SKM-1 (cell line): ENCODE data around the gene ITPR2.
"Not testable (repeated sequence)": the region's sequence is repeated elsewhere in the genome, so short reads cannot be mapped to it uniquely, and the experiment has no call there.

Experiments used
- DNase-seq: peaks from one replicate; lab custom pipeline; 2025; ENCODE audit not compliant: unreplicated experiment; lab: John Stamatoyannopoulos, UW

Gene ITPR2

GRCh38 chr12:26767116-26767515 is 65.9 kb downstream of the ITPR2 start:
- DNase-seq: no peak

- DNase-seq: no peak
Observed at GRCh38 chr12:26762186-26762585, 70.8 kb downstream of the ITPR2 start.

GRCh38 chr12:26761775-26762174 is 71.2 kb downstream of the ITPR2 start:
- no peak for DNase-seq

- no peak for DNase-seq
Observed at GRCh38 chr12:26760657-26761293, 72.2 kb downstream of the ITPR2 start.

- not testable (repeated sequence) for DNase-seq
Observed at GRCh38 chr12:26755362-26755761, 77.6 kb downstream of the ITPR2 start.

GRCh38 chr12:26754148-26754547 is 78.8 kb downstream of the ITPR2 start:
- no peak for DNase-seq

GRCh38 chr12:26751179-26751578 is 81.8 kb downstream of the ITPR2 start:
- no peak for DNase-seq

- no peak for DNase-seq
Observed at GRCh38 chr12:26750531-26751175, 82.3 kb downstream of the ITPR2 start.

GRCh38 chr12:26749781-26750180 is 83.2 kb downstream of the ITPR2 start:
- no peak for DNase-seq

GRCh38 chr12:26748741-26749431 is 84.1 kb downstream of the ITPR2 start:
- no peak for DNase-seq

GRCh38 chr12:26748412-26748740 is 84.6 kb downstream of the ITPR2 start:
- no peak for DNase-seq

- no peak for DNase-seq
Observed at GRCh38 chr12:26746121-26746714, 86.8 kb downstream of the ITPR2 start.

GRCh38 chr12:26744697-26745440 is 88.1 kb downstream of the ITPR2 start:
- no peak for DNase-seq

GRCh38 chr12:26744042-26744626 is 88.9 kb downstream of the ITPR2 start:
- DNase-seq: no peak

- DNase-seq: no peak
Observed at GRCh38 chr12:26741584-26742227, 91.3 kb downstream of the ITPR2 start.

- no peak for DNase-seq
Observed at GRCh38 chr12:26740991-26741390, 92.0 kb downstream of the ITPR2 start.

GRCh38 chr12:26740348-26740747 is 92.6 kb downstream of the ITPR2 start:
- DNase-seq: no peak

- DNase-seq: no peak
Observed at GRCh38 chr12:26737487-26738030, 95.4 kb downstream of the ITPR2 start.

- no peak for DNase-seq
Observed at GRCh38 chr12:26736563-26737486, 96.2 kb downstream of the ITPR2 start.
